Naive B cell (primary cell): Measurements from ENCODE around the gene AOC3. TPM values are rescaled to one million over a fixed set of nuclear protein-coding genes. Genes with fewer than 3 reads are reported as not detected.
"Not testable (repeated sequence)": the region's sequence is repeated elsewhere in the genome, so short reads cannot be mapped to it uniquely, and the experiment has no call there.

Source experiments
- ATAC-seq, 2 donors: fragments of 150-1000 bp; cut with Tn5 transposase; 2 replicates each; pipeline ENCODE4 v1.10.0; 2021; ENCODE audit warnings: low read depth in 2 of 2, mild to moderate bottlenecking in 2 of 2, moderate library complexity in 2 of 2
- DNase-seq: peaks from one replicate; pipeline ENCODE4 v3.0.0; 2022
- H3K27ac Mint-ChIP-seq, 6 donors: one replicate each; pipeline ENCODE4 v1.8.0; 2020 to 2022; ENCODE audit warnings: mild to moderate bottlenecking in 6 of 6, mixed read lengths in 6 of 6, moderate library complexity in 5 of 6, inconsistent platforms in 2 of 6
- H3K27me3 Mint-ChIP-seq, 3 donors: one replicate each; pipeline ENCODE4 v1.8.0; 2021 to 2022; ENCODE audit warnings: mixed read lengths in 3 of 3, mild to moderate bottlenecking in 1 of 3
- H3K36me3 Mint-ChIP-seq, 2 donors: one replicate each; pipeline ENCODE4 v1.8.0; 2020 to 2022; ENCODE audit warnings: mixed read lengths in 2 of 2, inconsistent platforms in 1 of 2, mild to moderate bottlenecking in 1 of 2
- H3K4me1 Mint-ChIP-seq, 3 donors: one replicate each; pipeline ENCODE4 v1.8.0; 2020 to 2022; ENCODE audit warnings: mixed read lengths in 3 of 3, inconsistent platforms in 1 of 3, mild to moderate bottlenecking in 1 of 3, moderate library complexity in 1 of 3
- H3K4me3 Mint-ChIP-seq, 8 donors: one replicate each; pipeline ENCODE4 v1.8.0; 2020 to 2022; ENCODE audit warnings: mild to moderate bottlenecking in 8 of 8, mixed read lengths in 8 of 8, moderate library complexity in 8 of 8, inconsistent platforms in 2 of 8
- H3K9me3 Mint-ChIP-seq, 7 donors: one replicate each; pipeline ENCODE4 v1.8.0; 2020 to 2022; ENCODE audit warnings: mixed read lengths in 7 of 7, mild to moderate bottlenecking in 5 of 7, inconsistent platforms in 2 of 7, moderate library complexity in 1 of 7
- polyA plus RNA-seq, 6 donors: library from polyadenylated mRNA; unstranded; fragments of 300-500 nt; fragmentation: Illumina TruSeq; gene quantifications; one replicate each; pipeline ENCODE4 v1.2.3, GENCODE V29; 2021; ENCODE audit warnings: low read depth in 6 of 6

AOC3 gene
- polyA plus RNA-seq, 6 donors from 2014 or later, result not detected

GRCh38 chr17:42898147-42898811 is 47.3 kb downstream of the AOC3 start:
- Mint-ChIP-seq H3K36me3 (no peaks in the 10 kb centered on the region), H3K4me3 (no peak overlapping the region), H3K9me3 (no peaks in the 10 kb centered on the region), H3K27me3 (peaks cover 8 to 30% (median 17%) of the 10 kb centered on the region in 3 donors), H3K4me1 (no peaks in the 10 kb centered on the region), H3K27ac (no peak overlapping the region)
- DNase-seq, result no peak
- ATAC-seq, result no peak

GRCh38 chr17:42899981-42900380 is 49.0 kb downstream of the AOC3 start:
- not testable (repeated sequence) for DNase-seq, H3K4me3 Mint-ChIP-seq, H3K4me1 Mint-ChIP-seq, H3K9me3 Mint-ChIP-seq, H3K36me3 Mint-ChIP-seq, H3K27ac Mint-ChIP-seq, ATAC-seq
- peaks cover 8 to 30% (median 17%) of the 10 kb centered on the region in 3 donors for H3K27me3 Mint-ChIP-seq

- DNase-seq (no peak), ATAC-seq (no peak)
- peaks cover 8 to 30% (median 17%) of the 10 kb centered on the region in 3 donors for H3K27me3 Mint-ChIP-seq
- no peaks in the 10 kb centered on the region for H3K4me1 Mint-ChIP-seq
- H3K9me3 Mint-ChIP-seq, result no peaks in the 10 kb centered on the region
- H3K36me3 Mint-ChIP-seq, result no peaks in the 10 kb centered on the region
- H3K27ac Mint-ChIP-seq, result peak within 1 kb of the TSS in 2 of 6 donors; percentile 5 to 53
- H3K4me3 Mint-ChIP-seq, result peak within 1 kb of the TSS in 1 of 8 donors; percentile 49
Observed at GRCh38 chr17:42900460-42901331, 49.7 kb downstream of the AOC3 start, which contains the start of gene G6PC1. Gene G6PC1 (plus strand): TSS chr17:42900799. CDS start chr17:42900877, 78 bp downstream.

- no peaks in the 10 kb centered on the region for H3K9me3 Mint-ChIP-seq
- DNase-seq, result no peak
- no peaks in the 10 kb centered on the region for H3K36me3 Mint-ChIP-seq
- H3K27me3 Mint-ChIP-seq, result peaks cover 8 to 30% (median 17%) of the 10 kb centered on the region in 3 donors
- peaks cover 0 to under 1% (median 0%) of the 10 kb centered on the region in 3 donors for H3K4me1 Mint-ChIP-seq
- no peak overlapping the region for H3K4me3 Mint-ChIP-seq
- no peak for ATAC-seq
- H3K27ac Mint-ChIP-seq, result peak overlapping the region in 1 of 6 donors; percentile 53
Observed at GRCh38 chr17:42901535-42902229, 50.7 kb downstream of the AOC3 start.

DNA sequence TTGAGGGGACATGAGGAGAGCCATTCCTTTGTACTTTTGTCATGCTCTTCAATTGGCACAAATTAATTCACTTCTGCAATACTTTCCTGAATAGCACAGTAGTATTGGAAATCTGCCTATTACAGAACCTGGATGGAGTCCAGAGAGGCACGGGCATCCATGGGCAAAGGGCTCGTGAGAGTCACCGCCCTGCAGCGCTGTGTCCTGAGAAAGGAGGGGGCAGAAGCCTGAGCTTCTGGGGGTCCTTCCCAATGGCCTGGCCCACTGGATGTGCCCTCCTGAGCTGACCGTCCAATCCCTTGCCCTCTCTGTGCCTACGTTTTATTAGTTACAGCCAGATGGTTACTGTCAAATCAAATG is 53.1 kb downstream of the AOC3 start:
- no peak overlapping the region for H3K27ac Mint-ChIP-seq

DNA sequence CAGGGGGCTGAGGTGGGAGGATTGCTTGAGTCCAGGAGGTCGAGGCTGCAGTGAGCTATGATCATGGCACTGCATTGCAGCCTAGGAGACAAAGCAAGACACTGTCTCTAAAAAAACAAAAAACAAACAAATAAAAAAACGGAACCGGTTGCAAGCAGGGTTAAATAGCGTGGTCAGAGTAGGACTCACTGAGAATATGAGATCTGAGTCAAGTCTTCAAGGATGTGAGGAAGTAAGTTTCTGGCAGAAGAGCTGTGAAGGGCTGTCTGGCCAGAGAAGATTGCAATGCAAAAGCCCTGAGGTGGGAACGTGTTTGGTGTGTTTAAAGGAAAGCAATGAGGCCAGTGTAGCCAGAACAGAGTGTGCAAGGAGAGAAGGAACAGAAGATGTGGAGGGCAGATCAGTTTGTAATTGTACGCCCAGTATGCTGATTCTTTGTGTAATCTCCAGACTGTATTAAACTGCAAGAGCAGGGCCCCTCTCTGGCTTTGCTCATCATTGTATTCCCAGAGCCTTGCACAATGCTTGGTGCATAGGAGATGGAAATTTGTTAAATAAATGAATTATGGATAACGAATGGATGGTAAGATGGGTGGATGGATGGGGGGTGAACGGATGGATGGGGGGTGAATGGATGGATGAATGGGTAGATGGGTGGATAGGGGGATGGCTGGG is 55.9 kb downstream of the AOC3 start:
- peaks cover 0 to 12% (median 2%) of the 10 kb centered on the region in 3 donors for H3K27me3 Mint-ChIP-seq
- H3K4me3 Mint-ChIP-seq, result peak overlapping the region in 2 of 8 donors; percentile 10 to 15
- no peaks in the 10 kb centered on the region for H3K36me3 Mint-ChIP-seq
- ATAC-seq (no peak), DNase-seq (no peak)
- peak overlapping the region in 2 of 6 donors; percentile 9 to 15 for H3K27ac Mint-ChIP-seq
- H3K4me1 Mint-ChIP-seq, result peaks cover 0 to 21% (median 12%) of the 10 kb centered on the region in 3 donors
- H3K9me3 Mint-ChIP-seq, result no peaks in the 10 kb centered on the region

More for the DNA sequence above, 53.1 kb downstream of the AOC3 start:
- no peak for DNase-seq
- peaks cover 0 to 18% (median 8%) of the 10 kb centered on the region in 3 donors for H3K4me1 Mint-ChIP-seq
- H3K27me3 Mint-ChIP-seq, result peaks cover 3 to 25% (median 10%) of the 10 kb centered on the region in 3 donors
- H3K4me3 Mint-ChIP-seq, result no peak overlapping the region
- H3K36me3 Mint-ChIP-seq, result no peaks in the 10 kb centered on the region
- no peaks in the 10 kb centered on the region for H3K9me3 Mint-ChIP-seq
- ATAC-seq, result no peak

Other genes with a start within 250 kb of the AOC3 start
- 100 to 1,000 TPM; 132 to 161 (median 140) TPM for gene RETREG3, start 241.8 kb upstream of the AOC3 start, polyA plus RNA-seq
- 10 to 100 TPM in 1 of 6 donors, 1 to 10 TPM in 4, not detected in 1; 4.2 to 10.2 (median 6.8) TPM for gene TUBG1, start 241.5 kb upstream of the AOC3 start, polyA plus RNA-seq
- 1 to 10 TPM in 5 of 6 donors, under 1 TPM in 1; 0.39 to 3.3 (median 1.5) TPM for gene TUBG2, start 191.9 kb upstream of the AOC3 start, polyA plus RNA-seq
- gene PLEKHH3, start 174.2 kb upstream of the AOC3 start, polyA plus RNA-seq, result not detected
- 1 to 10 TPM in 1 of 6 donors, under 1 TPM in 2, not detected in 3; 0.27 to 1.8 (median 0.93) TPM for gene CCR10, start 169.4 kb upstream of the AOC3 start, polyA plus RNA-seq
- under 1 TPM in 5 of 6 donors, not detected in 1; 0.19 to 1.00 (median 0.39) TPM for gene CNTNAP1, start 168.7 kb upstream of the AOC3 start, polyA plus RNA-seq
- 10 to 100 TPM in 5 of 6 donors, 1 to 10 TPM in 1; 8.2 to 63.4 (median 47.3) TPM for gene EZH1, start 106.2 kb upstream of the AOC3 start, polyA plus RNA-seq
- gene RAMP2, start 90.0 kb upstream of the AOC3 start, polyA plus RNA-seq, result not detected
- 10 to 100 TPM; 44.3 to 61.0 (median 56.5) TPM for gene VPS25, start 77.8 kb upstream of the AOC3 start, polyA plus RNA-seq
- under 1 TPM in 1 of 6 donors, not detected in 5; 0.10 TPM for gene WNK4, start 70.6 kb upstream of the AOC3 start, polyA plus RNA-seq
- gene COA3, start 52.5 kb upstream of the AOC3 start, polyA plus RNA-seq, result 100 to 1,000 TPM; 117 to 157 (median 133) TPM
- under 1 TPM in 5 of 6 donors, not detected in 1; 0.17 to 0.74 (median 0.70) TPM for gene CNTD1, start 52.3 kb upstream of the AOC3 start, polyA plus RNA-seq
- 100 to 1,000 TPM; 136 to 212 (median 150) TPM for gene BECN1, start 26.9 kb upstream of the AOC3 start, polyA plus RNA-seq
- 100 to 1,000 TPM in 5 of 6 donors, 10 to 100 TPM in 1; 92.2 to 148 (median 115) TPM for gene PSME3, start 17.8 kb upstream of the AOC3 start, polyA plus RNA-seq
- gene AOC2, start 6.6 kb upstream of the AOC3 start, polyA plus RNA-seq, result under 1 TPM in 2 of 6 donors, not detected in 4; 0.24 to 0.43 TPM
- gene G6PC1, start 49.6 kb downstream of the AOC3 start, polyA plus RNA-seq, result not detected
- 10 to 100 TPM; 34.4 to 58.3 (median 41.2) TPM for gene AARSD1, start 113.3 kb downstream of the AOC3 start, polyA plus RNA-seq
- gene PTGES3L, start 128.9 kb downstream of the AOC3 start, polyA plus RNA-seq, result under 1 TPM in 3 of 6 donors, not detected in 3; 0.33 to 0.47 (median 0.45) TPM
- gene RUNDC1, start 129.4 kb downstream of the AOC3 start, polyA plus RNA-seq, result 10 to 100 TPM; 15.3 to 39.6 (median 26.2) TPM
- gene RPL27, start 147.2 kb downstream of the AOC3 start, polyA plus RNA-seq, result 1,000 to 10,000 TPM; 1,305 to 2,435 (median 1,972) TPM
- gene IFI35, start 155.6 kb downstream of the AOC3 start, polyA plus RNA-seq, result 10 to 100 TPM; 47.6 to 83.6 (median 59.1) TPM
- 10 to 100 TPM; 63.2 to 76.5 (median 74.6) TPM for gene VAT1, start 171.2 kb downstream of the AOC3 start, polyA plus RNA-seq
- gene RND2, start 174.0 kb downstream of the AOC3 start, polyA plus RNA-seq, result under 1 TPM in 5 of 6 donors, not detected in 1; 0.11 to 0.30 (median 0.22) TPM